HCT116 (cell line): Measurements from ENCODE around the gene ALK. TPM values are rescaled to one million over a fixed set of nuclear protein-coding genes. Genes with fewer than 3 reads are reported as not detected.

Experiments used
- ATAC-seq: fragments of 200-7000 bp; cut with Tn5 transposase; 2 replicates; pipeline ENCODE4 v1.9.1; 2020; ENCODE audit warnings: mild to moderate bottlenecking, moderate library complexity
- BruUV-seq: library from RNA; stranded (reverse); fragments of 400-500 nt; replicated peaks from 2 replicates; lab custom pipeline; 2021; lab: Mats Ljungman, UMichigan
- CTCF ChIA-PET: fragments of 300-600 bp; sonication (Branson Sonifier 250); formaldehyde crosslinking; loops from one replicate; lab custom pipeline; 2021; ENCODE audit warnings: antibody characterized with exemption; lab: Charles Lee
- POLR2A ChIA-PET: fragments of 300-600, 350-600 bp; sonication (Branson Sonifier 250); formaldehyde crosslinking; loops from one replicate; lab custom pipeline; 2021; ENCODE audit warnings: antibody characterized with exemption; lab: Charles Lee
- RAD21 ChIA-PET, 2 experiments: fragments of 300-600 bp; sonication (Branson Sonifier 250); formaldehyde crosslinking; loops; one replicate each; lab custom pipeline; 2023; ENCODE audit warnings: low total read pairs in 2 of 2; ENCODE audit not compliant: uncharacterized antibody in 2 of 2, unreplicated experiment in 2 of 2, low non-redundant PET in 1 of 2; lab: Charles Lee
- DNase-seq: peaks from one replicate; pipeline ENCODE4 v3.0.0-alpha.2; 2010; ENCODE audit warnings: low read depth, low spot score
- H2AFZ ChIP-seq: fragments of 200-600 bp; shearing (Covaris generic), sonication (generic); 2 replicates; pipeline ENCODE4 v1.6.1; 2017; ENCODE audit warnings: low read depth, mixed run types, mixed read lengths, antibody characterized with exemption, low read length; ENCODE audit not compliant: poor library complexity, severe bottlenecking
- H3K27ac ChIP-seq: 2 replicates; pipeline ENCODE4 v1.5.1; 2012; ENCODE audit warnings: low read depth, low read length
- H3K27me3 ChIP-seq: fragments of 200-600 bp; sonication (generic); 2 replicates; pipeline ENCODE4 v1.6.1; 2016; ENCODE audit warnings: mixed run types, low read length, mixed read lengths; ENCODE audit not compliant: insufficient read depth
- H3K36me3 ChIP-seq, 2 experiments: fragments of 200-500 bp in 1 of 2; fragments of 200-600 bp in 1 of 2; sonication (Bioruptor generic) in 1 of 2; sonication (generic) in 1 of 2; 2 replicates each; pipeline versions ENCODE4 v1.5.1 to v1.6.1; 2014 to 2016; ENCODE audit warnings: low read length in 2 of 2, inconsistent platforms in 1 of 2, mixed read lengths in 1 of 2, mixed run types in 1 of 2; ENCODE audit not compliant: insufficient read depth in 2 of 2, control insufficient read depth in 1 of 2
- H3K4me1 ChIP-seq, 2 experiments: fragments of 200-600 bp in 1 of 2; sonication (generic) in 1 of 2; 2 replicates each; pipeline versions ENCODE4 v1.5.1 to v1.6.1; 2012 to 2017; ENCODE audit warnings: low read length in 2 of 2, inconsistent platforms in 1 of 2, mild to moderate bottlenecking in 1 of 2, mixed read lengths in 1 of 2, mixed run types in 1 of 2, moderate library complexity in 1 of 2; ENCODE audit not compliant: insufficient read depth in 2 of 2, control insufficient read depth in 1 of 2
- H3K4me2 ChIP-seq: fragments of 200-600 bp; sonication (generic); 2 replicates; pipeline ENCODE4 v1.6.1; 2017; ENCODE audit warnings: mixed run types, low read length, mixed read lengths
- H3K4me3 ChIP-seq, 2 experiments: fragments of 200-600 bp in 1 of 2; sonication (generic) in 1 of 2; replicated peaks in 1 of 2; 2 replicates each; pipeline ENCODE4 v1.5.1; 2011 to 2016; ENCODE audit warnings: low read length in 2 of 2, control low read depth in 1 of 2, low read depth in 1 of 2, mild to moderate bottlenecking in 1 of 2, mixed read lengths in 1 of 2, mixed run types in 1 of 2
- H3K79me2 ChIP-seq: fragments of 200-600 bp; sonication (generic); 2 replicates; pipeline ENCODE4 v1.6.1; 2017; ENCODE audit warnings: mild to moderate bottlenecking, mixed run types, low read length, moderate library complexity, mixed read lengths; ENCODE audit not compliant: insufficient read depth
- H3K9ac ChIP-seq: fragments of 200-600 bp; sonication (generic); 2 replicates; pipeline ENCODE4 v1.6.1; 2016; ENCODE audit warnings: low read length, mixed read lengths
- H3K9me2 ChIP-seq: fragments of 200-600 bp; sonication (generic), shearing (Covaris generic); 2 replicates; pipeline ENCODE4 v1.6.1; 2017; ENCODE audit warnings: mixed run types, mild to moderate bottlenecking, moderate library complexity; ENCODE audit not compliant: insufficient read depth
- H3K9me3 ChIP-seq, 2 experiments: fragments of 200-500 bp in 1 of 2; fragments of 200-600 bp in 1 of 2; sonication (Bioruptor generic) in 1 of 2; sonication (generic) in 1 of 2; 2 replicates each; pipeline ENCODE4 v1.6.1; 2014 to 2017; ENCODE audit warnings: low read length in 2 of 2, mixed read lengths in 2 of 2, inconsistent platforms in 1 of 2, low read depth in 1 of 2, mild to moderate bottlenecking in 1 of 2, mixed run types in 1 of 2, moderate library complexity in 1 of 2; ENCODE audit not compliant: control insufficient read depth in 1 of 2, insufficient read depth in 1 of 2
- H4K20me1 ChIP-seq: fragments of 200-600 bp; sonication (generic), shearing (Covaris generic); 2 replicates; pipeline ENCODE4 v1.6.1; 2017; ENCODE audit warnings: mixed run types, mild to moderate bottlenecking, moderate library complexity; ENCODE audit not compliant: insufficient read depth
- CBX3 ChIP-seq: IDR thresholded peaks from 2 replicates; pipeline ENCODE4 v1.6.1; 2012; ENCODE audit warnings: low read depth
- CEBPB ChIP-seq: IDR thresholded peaks from 2 replicates; pipeline ENCODE4 v1.6.1; 2012; ENCODE audit warnings: low read depth
- CTCF ChIP-seq, 3 experiments: fragments of 200-600 bp in 1 of 3; sonication (generic) in 1 of 3; IDR thresholded peaks in 2 of 3; conservative IDR thresholded peaks in 1 of 3; 2 replicates each; pipeline ENCODE4 v1.5.1; 2012 to 2017; ENCODE audit warnings: low read depth in 2 of 3, low read length in 2 of 3, antibody characterized with exemption in 1 of 3, borderline replicate concordance in 1 of 3, control low read depth in 1 of 3, mild to moderate bottlenecking in 1 of 3, mixed read lengths in 1 of 3, mixed run types in 1 of 3, moderate library complexity in 1 of 3; ENCODE audit not compliant: insufficient read depth in 1 of 3
- EGR1 ChIP-seq: IDR thresholded peaks from 2 replicates; pipeline ENCODE4 v1.6.1; 2012; ENCODE audit warnings: low read depth
- EZH2 ChIP-seq: fragments of 200-600 bp; sonication (generic); IDR thresholded peaks from 2 replicates; pipeline ENCODE4 v1.6.1; 2017; ENCODE audit warnings: antibody characterized with exemption, mixed run types
- EZH2phosphoT487 ChIP-seq: fragments of 200-600 bp; IDR thresholded peaks from 2 replicates; pipeline ENCODE4 v1.6.1; 2018; ENCODE audit warnings: antibody characterized with exemption, borderline replicate concordance
- FOSL1 ChIP-seq: IDR thresholded peaks from 2 replicates; pipeline ENCODE4 v1.6.1; 2012; ENCODE audit warnings: low read depth
- POLR2A ChIP-seq: IDR thresholded peaks from 2 replicates; pipeline ENCODE4 v1.7.0; 2011; ENCODE audit warnings: borderline replicate concordance; ENCODE audit not compliant: insufficient read depth, insufficient read length; ENCODE audit errors: extremely low read depth
- POLR2AphosphoS5 ChIP-seq: IDR thresholded peaks from 2 replicates; pipeline ENCODE4 v1.6.1; 2011; ENCODE audit warnings: mild to moderate bottlenecking, low read depth, low read length, moderate library complexity
- RAD21 ChIP-seq: IDR thresholded peaks from 2 replicates; pipeline ENCODE4 v1.6.1; 2012; ENCODE audit warnings: low read depth, mild to moderate bottlenecking
- REST ChIP-seq: IDR thresholded peaks from 2 replicates; pipeline ENCODE4 v1.6.1; 2012; ENCODE audit warnings: low read depth
- YY1 ChIP-seq: IDR thresholded peaks from 2 replicates; pipeline ENCODE4 v1.6.1; 2011; ENCODE audit warnings: low read length, low read depth, moderate library complexity, mild to moderate bottlenecking; ENCODE audit not compliant: insufficient replicate concordance; ENCODE audit errors: extremely low read depth
- ZBTB33 ChIP-seq: IDR thresholded peaks from 2 replicates; pipeline ENCODE4 v1.6.1; 2011; ENCODE audit warnings: mild to moderate bottlenecking, low read length, moderate library complexity; ENCODE audit not compliant: insufficient replicate concordance; ENCODE audit errors: extremely low read depth
- ZFX ChIP-seq: fragments of 450-650 bp; IDR thresholded peaks from 2 replicates; pipeline ENCODE4 v1.6.1; 2017
- ZNF274 ChIP-seq: fragments of 200-500 bp; sonication (Bioruptor generic); IDR thresholded peaks from 2 replicates; pipeline ENCODE4 v1.6.1; 2014; ENCODE audit warnings: mild to moderate bottlenecking, low read depth, low read length, inconsistent platforms
- intact Hi-C: fragments of 100-400 bp; cut with micrococcal nuclease; formaldehyde crosslinking; loops from 2 replicates; pipeline ENCODE4 v1.10.0; 2022
- total RNA-seq: library from RNA; stranded (reverse); gene quantifications from one replicate; pipeline ENCODE4 v1.2.1, GENCODE V29; 2021; ENCODE audit not compliant: unreplicated experiment

The ALK gene
- total RNA-seq, 1 experiment from 2014 or later, result not detected

GRCh38 chr2:29405266-29405665 lies 516.1 kb downstream of the ALK start:
- RAD21 ChIA-PET, result no interaction called here
- Histone ChIP-seq H3K36me3 (no peaks in the 10 kb centered on the region), H3K9me2 (no peaks in the 10 kb centered on the region)
- TF ChIP-seq EGR1 (no peak), POLR2AphosphoS5 (no peak), YY1 (no peak), POLR2A (no peak), ZNF274 (no peak), EZH2 (no peak), RAD21 (no peak), EZH2phosphoT487 (no peak), FOSL1 (no peak), ZFX (no peak), CBX3 (no peak), CEBPB (no peak)
- TF ChIP-seq, all 23 proteins: peak for 0
- Histone ChIP-seq H3K4me2 (no peak overlapping the region), H2AFZ (no peak overlapping the region), H3K27me3 (peaks cover 50% of the 10 kb centered on the region), H4K20me1 (no peaks in the 10 kb centered on the region), H3K79me2 (no peaks in the 10 kb centered on the region), H3K4me1 (no peaks in the 10 kb centered on the region), H3K9me3 (no peaks in the 10 kb centered on the region), H3K9ac (no peak overlapping the region), H3K27ac (no peak overlapping the region), H3K4me3 (no peak overlapping the region)
- intact Hi-C loops, result no loop called here
- no TSS peak for BruUV-seq
- POLR2A ChIA-PET, result no interaction called here
- ATAC-seq (no peak), DNase-seq (no peak)
- CTCF ChIA-PET, result no interaction called here

GRCh38 chr2:29401994-29402393 lies 519.4 kb downstream of the ALK start:
- Histone ChIP-seq H4K20me1 (no peaks in the 10 kb centered on the region), H3K36me3 (no peaks in the 10 kb centered on the region), H3K9ac (no peak overlapping the region), H3K4me3 (no peak overlapping the region), H3K79me2 (no peaks in the 10 kb centered on the region), H2AFZ (no peak overlapping the region), H3K4me2 (no peak overlapping the region), H3K4me1 (no peaks in the 10 kb centered on the region), H3K9me2 (no peaks in the 10 kb centered on the region), H3K27ac (no peak overlapping the region), H3K27me3 (peaks cover 68% of the 10 kb centered on the region), H3K9me3 (no peaks in the 10 kb centered on the region)
- no peak for ATAC-seq
- CTCF ChIA-PET, result no interaction called here
- intact Hi-C loops, result no loop called here
- BruUV-seq, result no TSS peak
- DNase-seq, result no peak
- POLR2A ChIA-PET, result no interaction called here
- RAD21 ChIA-PET, result no interaction called here
- TF ChIP-seq REST (no peak), CTCF (IDR thresholded peaks at IDR 0.05 in 2 of 3, conservative IDR thresholded peaks at IDR 0.05 in 1 of 3; ENCODE audit: borderline replicate concordance in 1 of 3, insufficient read depth in 1 of 3, low read depth in 2 of 3, low read length in 2 of 3) (no peak), ZFX (no peak), ZBTB33 (no peak), ZNF274 (no peak)
